Activated CD4-positive, alpha-beta memory T cell treated with anti-CD3 and anti-CD28 coated beads for 36 hours (primary cell): Measurements from ENCODE around the gene HINT3. TPM values are rescaled to one million over a fixed set of nuclear protein-coding genes. Genes with fewer than 3 reads are reported as not detected.

Source experiments
- CTCF ChIA-PET: fragments of 350-600 bp; sonication (Branson Sonifier 250); formaldehyde crosslinking; loops from one replicate; lab custom pipeline; 2021; ENCODE audit warnings: antibody characterized with exemption, inconsistent platforms; lab: Charles Lee
- POLR2A ChIA-PET: fragments of 350-600 bp; sonication (Branson Sonifier 250); formaldehyde crosslinking; loops from one replicate; lab custom pipeline; 2021; ENCODE audit warnings: antibody characterized with exemption; lab: Charles Lee
- DNase-seq: peaks from one replicate; pipeline ENCODE4 v3.0.0-alpha.2; 2020
- H3K27ac Mint-ChIP-seq: one replicate; pipeline ENCODE4 v1.8.0; 2021; ENCODE audit warnings: mixed read lengths
- H3K27me3 Mint-ChIP-seq: one replicate; pipeline ENCODE4 v1.8.0; 2021; ENCODE audit warnings: mixed read lengths
- H3K36me3 Mint-ChIP-seq: one replicate; pipeline ENCODE4 v1.8.0; 2021; ENCODE audit warnings: mixed read lengths
- H3K4me1 Mint-ChIP-seq: one replicate; pipeline ENCODE4 v1.8.0; 2021; ENCODE audit warnings: low read depth, mixed read lengths
- H3K4me3 Mint-ChIP-seq: one replicate; pipeline ENCODE4 v1.8.0; 2021; ENCODE audit warnings: mild to moderate bottlenecking, mixed read lengths
- H3K9me3 Mint-ChIP-seq: one replicate; pipeline ENCODE4 v1.8.0; 2021; ENCODE audit warnings: mixed read lengths
- intact Hi-C: fragments of 100-400 bp; cut with micrococcal nuclease; formaldehyde crosslinking; loops from one replicate; pipeline ENCODE4 v1.15.1; 2023
- total RNA-seq, 2 experiments: library from RNA; stranded (reverse); gene quantifications; one replicate each; pipeline ENCODE4 v1.2.3, GENCODE V29; 2021

HINT3 gene
- total RNA-seq, 2 experiments from 2014 or later: 9.6 to 9.8 TPM

- no peaks in the 10 kb centered on the region for H3K9me3 Mint-ChIP-seq
These were observed 29.4 kb downstream of the HINT3 start for GRCh38 chr6:125985979-125986300.

DNA sequence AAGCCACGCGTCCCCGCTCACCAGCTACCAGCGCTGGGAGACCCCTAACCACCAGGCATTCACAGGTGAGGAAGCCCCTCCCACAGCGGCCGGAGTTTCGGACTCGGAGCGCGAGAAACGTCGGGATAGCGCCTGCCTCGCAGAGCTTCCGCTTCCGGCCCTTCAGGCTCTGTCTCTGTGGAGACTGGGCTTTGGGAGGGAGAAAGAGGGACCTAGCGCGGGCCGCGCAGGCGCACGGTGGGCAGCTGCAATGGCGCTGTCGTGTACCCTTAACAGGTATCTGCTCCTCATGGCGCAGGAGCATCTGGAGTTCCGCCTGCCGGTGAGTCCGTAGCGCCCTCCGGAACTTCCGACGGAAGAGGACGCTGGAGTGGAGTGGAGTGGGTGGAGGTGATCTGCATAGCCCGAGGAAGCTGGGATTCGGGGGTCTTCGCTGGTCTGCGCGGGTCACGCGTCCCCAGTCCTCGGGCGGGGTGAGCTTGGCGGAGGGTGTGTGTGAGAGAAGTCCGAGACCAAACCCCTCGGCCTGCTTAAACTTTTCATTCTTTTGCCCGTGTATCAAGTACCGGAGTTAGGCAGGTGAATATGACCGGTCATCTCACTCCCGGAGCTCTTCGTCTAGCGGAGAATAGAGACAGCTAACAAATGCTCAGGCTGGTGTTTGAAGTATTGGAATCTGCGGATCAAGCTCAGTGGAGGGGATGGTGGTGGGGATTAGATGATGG is 29.9 kb downstream of the HINT3 start, which contains the start of gene TRMT11:
TSS of gene TRMT11 (plus strand) at position 240 of the 725 bp plus-strand sequence. CDS start at position 251, 11 bp downstream.
- DNase-seq: peak; percentile 90
- no peak within 1 kb of the TSS for H3K27ac Mint-ChIP-seq
- no peaks in the 10 kb centered on the region for H3K36me3 Mint-ChIP-seq
- H3K4me1 Mint-ChIP-seq: peaks cover 20% of the 10 kb centered on the region
- intact Hi-C loops: loop anchor here (1.0 to 5.0 kb wide), 7 partner anchors 10 to 1281 kb away; partner anchors contain the start of genes CENPW, HDDC2, HEY2 and HINT3
- ChIA-PET POLR2A (interaction anchor here (0.6 to 2.8 kb wide), 12 partner anchors 9 to 1280 kb away, joined by 3 to 25 read pairs (median 6); partner anchors contain the start of genes HDDC2, HINT3, NCOA7 and RNF146), CTCF (interaction anchor here (0.8 to 3.9 kb wide), 14 partner anchors 9 to 676 kb away, joined by 3 to 30 read pairs (median 4); partner anchors contain the start of genes CENPW, HINT3 and NCOA7)
- no peaks in the 10 kb centered on the region for H3K9me3 Mint-ChIP-seq
- no peaks in the 10 kb centered on the region for H3K27me3 Mint-ChIP-seq
- peak within 1 kb of the TSS; percentile 9 for H3K4me3 Mint-ChIP-seq

More at GRCh38 chr6:125985979-125986300, 29.4 kb downstream of the HINT3 start:
- no peak overlapping the region for H3K4me3 Mint-ChIP-seq
- ChIA-PET CTCF (interaction anchor here (1.0 to 3.9 kb wide), 12 partner anchors 10 to 675 kb away, joined by 3 to 30 read pairs (median 4); partner anchors contain the start of genes CENPW, HINT3 and NCOA7), POLR2A (interaction anchor here (1.2 to 2.8 kb wide), 8 partner anchors 10 to 205 kb away, joined by 3 to 25 read pairs (median 7); partner anchors contain the start of genes HINT3 and NCOA7)
- no peak for DNase-seq
- H3K27ac Mint-ChIP-seq: no peak overlapping the region
- no peaks in the 10 kb centered on the region for H3K36me3 Mint-ChIP-seq
- intact Hi-C loops: loop anchor here (1.0 to 5.0 kb wide), 7 partner anchors 10 to 1281 kb away; partner anchors contain the start of genes CENPW, HDDC2, HEY2 and HINT3
- no peaks in the 10 kb centered on the region for H3K27me3 Mint-ChIP-seq
- H3K4me1 Mint-ChIP-seq: peaks cover 18% of the 10 kb centered on the region

GRCh38 chr6:125987026-125987617 is 30.6 kb downstream of the HINT3 start:
- no peak for DNase-seq
- intact Hi-C loops: loop anchor here (2.0 to 5.0 kb wide), 4 partner anchors 30 to 1280 kb away; partner anchors contain the start of genes CENPW, HDDC2, HINT3 and RNF146
- H3K4me1 Mint-ChIP-seq: peaks cover 24% of the 10 kb centered on the region
- CTCF ChIA-PET: interaction anchor here (0.8 to 3.9 kb wide), 11 partner anchors 9 to 677 kb away, joined by 3 to 30 read pairs (median 5); partner anchors contain the start of genes CENPW, HINT3 and NCOA7
- H3K27me3 Mint-ChIP-seq: no peaks in the 10 kb centered on the region
- POLR2A ChIA-PET: interaction anchor here (0.6 to 2.8 kb wide), 12 partner anchors 8 to 1280 kb away, joined by 3 to 25 read pairs (median 6); partner anchors contain the start of genes HDDC2, HINT3, NCOA7 and RNF146
- H3K36me3 Mint-ChIP-seq: no peaks in the 10 kb centered on the region
- H3K9me3 Mint-ChIP-seq: no peaks in the 10 kb centered on the region
- no peak overlapping the region for H3K4me3 Mint-ChIP-seq
- H3K27ac Mint-ChIP-seq: no peak overlapping the region

GRCh38 chr6:125988280-125988679 is 31.7 kb downstream of the HINT3 start:
- POLR2A ChIA-PET: no interaction called here

DNA sequence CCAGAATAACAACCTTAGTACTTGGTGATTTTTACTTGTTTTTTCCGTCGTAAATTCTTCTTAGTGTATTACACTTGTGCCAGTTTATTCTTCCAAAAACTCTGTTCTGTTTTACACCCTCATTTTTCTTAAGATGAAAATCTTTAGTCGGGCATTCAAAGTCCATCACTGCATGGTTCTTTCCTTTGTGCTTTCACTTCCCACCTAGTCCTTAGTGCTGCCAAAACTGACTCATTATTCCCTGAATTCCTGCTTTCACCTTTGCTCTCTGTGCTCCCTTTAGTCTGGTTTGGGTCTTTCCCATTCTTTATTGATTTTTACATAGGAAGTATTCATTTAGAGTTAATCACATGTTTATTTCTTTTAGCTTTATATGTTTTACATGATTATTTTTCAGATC is 33.1 kb downstream of the HINT3 start:
- peak overlapping the region; percentile 15 for H3K27ac Mint-ChIP-seq
- no peak for DNase-seq
- H3K36me3 Mint-ChIP-seq: no peaks in the 10 kb centered on the region
- ChIA-PET CTCF (no interaction called here), POLR2A (no interaction called here)
- no peaks in the 10 kb centered on the region for H3K9me3 Mint-ChIP-seq
- H3K4me1 Mint-ChIP-seq: peaks cover 38% of the 10 kb centered on the region
- intact Hi-C loops: loop anchor here (5.0 to 10.0 kb wide), 3 partner anchors 687 to 1278 kb away; partner anchors contain the start of genes HDDC2 and RNF146
- no peaks in the 10 kb centered on the region for H3K27me3 Mint-ChIP-seq
- H3K4me3 Mint-ChIP-seq: no peak overlapping the region

More at GRCh38 chr6:125988280-125988679, 31.7 kb downstream of the HINT3 start:
- Mint-ChIP-seq H3K4me1 (peaks cover 34% of the 10 kb centered on the region), H3K27ac (no peak overlapping the region), H3K27me3 (no peaks in the 10 kb centered on the region), H3K4me3 (no peak overlapping the region), H3K9me3 (no peaks in the 10 kb centered on the region), H3K36me3 (no peaks in the 10 kb centered on the region)
- intact Hi-C loops: loop anchor here (5.0 kb wide), 2 partner anchors 686 to 1279 kb away; partner anchors contain the start of genes HDDC2 and RNF146
- CTCF ChIA-PET: no interaction called here
- DNase-seq: no peak

- no peaks in the 10 kb centered on the region for H3K9me3 Mint-ChIP-seq
- intact Hi-C loops: loop anchor here (10.0 kb wide), 1 partner anchor 1193 kb away; no protein-coding TSS in a partner anchor
- DNase-seq: no peak
- ChIA-PET POLR2A (interaction anchor here (1.3 kb wide), 1 partner anchor 211 kb away, joined by 6 read pairs; no protein-coding TSS in a partner anchor), CTCF (interaction anchor here (1.1 to 1.2 kb wide), 2 partner anchors 17 to 35 kb away, joined by 3 to 5 read pairs; partner anchors contain the start of gene HINT3)
- H3K27me3 Mint-ChIP-seq: no peaks in the 10 kb centered on the region
- peaks cover 3% of the 10 kb centered on the region for H3K36me3 Mint-ChIP-seq
- H3K4me1 Mint-ChIP-seq: peaks cover 43% of the 10 kb centered on the region
- H3K4me3 Mint-ChIP-seq: no peak overlapping the region
- H3K27ac Mint-ChIP-seq: no peak overlapping the region
These were observed 35.1 kb downstream of the HINT3 start for GRCh38 chr6:125991653-125992052.

DNA sequence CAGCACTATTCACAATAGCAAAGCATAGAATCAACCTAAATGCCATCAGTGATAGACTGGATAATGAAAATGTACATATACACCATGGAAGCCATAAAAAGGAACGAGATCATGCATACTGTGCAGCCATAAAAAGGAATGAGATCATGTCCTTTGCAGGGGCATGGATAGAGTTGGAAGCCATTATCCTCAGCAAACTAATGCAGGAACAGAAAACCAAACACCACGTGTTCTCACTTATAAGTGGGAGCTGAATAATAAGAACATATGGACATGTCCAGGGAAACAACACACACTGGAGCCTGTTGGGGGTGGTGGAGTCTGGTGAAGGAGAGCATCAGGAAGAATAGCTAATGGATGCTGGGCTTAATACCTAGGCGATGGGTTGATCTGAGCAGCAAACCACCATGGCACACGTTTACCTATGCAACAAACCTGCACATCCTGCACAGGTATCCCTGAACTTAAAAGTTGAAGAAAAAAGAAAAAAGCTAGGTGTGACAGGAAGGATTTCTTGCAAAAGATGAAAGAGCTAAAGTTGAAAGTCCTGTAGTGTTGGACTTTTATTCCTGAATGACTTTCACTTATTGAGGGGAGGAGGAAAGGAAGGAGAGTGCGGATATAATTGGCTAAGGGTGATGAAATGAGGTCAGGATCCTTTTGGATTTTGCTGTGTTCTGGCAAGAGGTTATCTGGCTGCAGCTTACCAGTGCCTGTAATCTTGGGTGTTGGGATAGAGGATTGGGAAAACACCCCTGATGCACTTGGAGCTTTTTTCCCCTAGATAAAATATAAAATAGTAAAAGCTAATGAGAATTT is 38.3 kb downstream of the HINT3 start:
- ChIA-PET CTCF (interaction anchor here (0.6 to 3.2 kb wide), 20 partner anchors 8 to 1196 kb away, joined by 3 to 30 read pairs (median 6); partner anchors contain the start of genes HINT3, NCOA7 and TRMT11), POLR2A (interaction anchor here (1.7 kb wide), 1 partner anchor 8 kb away, joined by 7 read pairs; the partner anchor contains the start of gene TRMT11)
- Mint-ChIP-seq H3K27me3 (no peaks in the 10 kb centered on the region), H3K36me3 (peaks cover 17% of the 10 kb centered on the region), H3K9me3 (no peaks in the 10 kb centered on the region), H3K4me3 (no peak overlapping the region), H3K27ac (no peak overlapping the region), H3K4me1 (peaks cover 35% of the 10 kb centered on the region)
- intact Hi-C loops: loop anchor here (5.0 to 10.0 kb wide), 2 partner anchors 342 to 1190 kb away; no protein-coding TSS in a partner anchor
- no peak for DNase-seq

DNA sequence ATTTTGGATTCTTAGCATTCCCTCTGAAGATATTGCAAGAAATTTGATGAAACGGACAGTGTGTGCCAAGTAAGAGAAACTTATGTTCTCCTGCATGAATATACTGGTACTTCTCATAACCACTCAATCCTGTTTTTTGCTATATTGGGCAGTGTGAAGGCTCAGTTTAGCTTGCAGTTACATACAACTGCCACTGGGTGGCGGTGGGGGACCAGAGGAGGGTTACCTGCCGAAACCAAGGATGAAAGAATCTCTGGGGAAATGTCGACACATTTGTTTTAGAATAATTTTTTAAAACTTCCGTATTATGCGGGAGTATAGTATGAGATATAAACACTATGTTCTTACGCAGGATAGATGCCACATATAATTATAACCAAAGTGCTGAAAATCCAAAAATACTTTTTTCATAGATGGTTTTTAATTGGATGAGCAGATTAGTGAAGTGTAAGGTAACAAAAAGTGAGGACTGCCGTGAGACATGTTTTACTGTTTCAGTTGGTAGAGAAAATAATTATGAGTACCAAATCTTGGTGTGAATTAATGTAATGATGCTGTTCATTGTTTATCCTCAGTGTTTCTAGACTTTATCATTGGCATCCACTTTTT is 39.5 kb downstream of the HINT3 start:
- Mint-ChIP-seq H3K27me3 (no peaks in the 10 kb centered on the region), H3K4me1 (peaks cover 28% of the 10 kb centered on the region), H3K36me3 (peaks cover 23% of the 10 kb centered on the region), H3K9me3 (no peaks in the 10 kb centered on the region), H3K4me3 (no peak overlapping the region), H3K27ac (no peak overlapping the region)
- ChIA-PET CTCF (interaction anchor here (0.5 to 3.2 kb wide), 25 partner anchors 8 to 1195 kb away, joined by 3 to 30 read pairs (median 4); partner anchors contain the start of genes HINT3, NCOA7 and TRMT11), POLR2A (interaction anchor here (1.7 kb wide), 1 partner anchor 9 kb away, joined by 7 read pairs; the partner anchor contains the start of gene TRMT11)
- DNase-seq: peak; percentile 74
- intact Hi-C loops: loop anchor here (1.0 to 10.0 kb wide), 5 partner anchors 10 to 1189 kb away; partner anchors contain the start of gene TRMT11

GRCh38 chr6:126002755-126003679 is 46.4 kb downstream of the HINT3 start:
- no peak for DNase-seq
- CTCF ChIA-PET: no interaction called here
- Mint-ChIP-seq H3K4me1 (peaks cover 10% of the 10 kb centered on the region), H3K36me3 (peaks cover 41% of the 10 kb centered on the region), H3K9me3 (no peaks in the 10 kb centered on the region), H3K27ac (no peak overlapping the region), H3K4me3 (no peak overlapping the region), H3K27me3 (no peaks in the 10 kb centered on the region)
- POLR2A ChIA-PET: no interaction called here
- intact Hi-C loops: no loop called here
